ENCODE measurements around the gene TMEM45B. TPM values are rescaled to one million over a fixed set of nuclear protein-coding genes. Genes with fewer than 3 reads are reported as not detected.
"Not testable (repeated sequence)": the region's sequence is repeated elsewhere in the genome, so short reads cannot be mapped to it uniquely, and the experiment has no call there.

TMEM45B gene
- total RNA-seq, 1 donor from 2014 or later = 16.4 TPM

- TF ChIP-seq CTCF (IDR thresholded peaks at IDR 0.05) = no peak
- DNase-seq (no peak), ATAC-seq (no peak)
- no peak overlapping the region for H3K27ac ChIP-seq
- no peak overlapping the region for H3K4me3 ChIP-seq
- no peaks in the 10 kb centered on the region for H3K36me3 ChIP-seq
- intact Hi-C loops (cut with DNase I) = no loop called here
- no peaks in the 10 kb centered on the region for H3K9me3 ChIP-seq
- no peaks in the 10 kb centered on the region for H3K4me1 ChIP-seq
- H3K27me3 ChIP-seq = no peaks in the 10 kb centered on the region
Measured at GRCh38 chr11:129798212-129798611, 17.4 kb upstream of the TMEM45B start.

- ATAC-seq; H3K36me3 ChIP-seq; H3K4me3 ChIP-seq; H3K27ac ChIP-seq; H3K27me3 ChIP-seq; DNase-seq; intact Hi-C loops (cut with DNase I); H3K4me1 ChIP-seq; H3K9me3 ChIP-seq: not testable (repeated sequence)
Measured at GRCh38 chr11:129800162-129800561, 15.5 kb upstream of the TMEM45B start.

GRCh38 chr11:129800655-129801054 lies 15.0 kb upstream of the TMEM45B start:
- no peaks in the 10 kb centered on the region for H3K27me3 ChIP-seq
- no peak for ATAC-seq
- no peak for TF ChIP-seq CTCF (IDR thresholded peaks at IDR 0.05)
- H3K36me3 ChIP-seq = no peaks in the 10 kb centered on the region
- H3K4me3 ChIP-seq = no peak overlapping the region
- DNase-seq = no peak
- no peaks in the 10 kb centered on the region for H3K4me1 ChIP-seq
- no peaks in the 10 kb centered on the region for H3K9me3 ChIP-seq
- intact Hi-C loops (cut with DNase I) = no loop called here
- no peak overlapping the region for H3K27ac ChIP-seq

- intact Hi-C loops (cut with DNase I) = no loop called here
- Histone ChIP-seq H3K4me1 (no peaks in the 10 kb centered on the region), H3K4me3 (no peak overlapping the region), H3K9me3 (no peaks in the 10 kb centered on the region), H3K27me3 (no peaks in the 10 kb centered on the region), H3K27ac (no peak overlapping the region), H3K36me3 (no peaks in the 10 kb centered on the region)
- TF ChIP-seq CTCF (IDR thresholded peaks at IDR 0.05) = no peak
- DNase-seq (no peak), ATAC-seq (no peak)
Measured at GRCh38 chr11:129803533-129803932, 12.1 kb upstream of the TMEM45B start.

GRCh38 chr11:129804012-129804411 lies 11.6 kb upstream of the TMEM45B start:
- Histone ChIP-seq H3K4me1 (no peaks in the 10 kb centered on the region), H3K4me3 (no peak overlapping the region), H3K27me3 (no peaks in the 10 kb centered on the region), H3K27ac (no peak overlapping the region), H3K36me3 (no peaks in the 10 kb centered on the region), H3K9me3 (no peaks in the 10 kb centered on the region)
- intact Hi-C loops (cut with DNase I) = no loop called here
- DNase-seq = no peak
- no peak for TF ChIP-seq CTCF (IDR thresholded peaks at IDR 0.05)
- no peak for ATAC-seq

GRCh38 chr11:129808241-129808640 lies 7.4 kb upstream of the TMEM45B start:
- H3K36me3 ChIP-seq; ATAC-seq; intact Hi-C loops (cut with DNase I): not testable (repeated sequence)

GRCh38 chr11:129813231-129813791 lies 2.3 kb upstream of the TMEM45B start:
- no peak for TF ChIP-seq CTCF (IDR thresholded peaks at IDR 0.05)

More at GRCh38 chr11:129808241-129808640, 7.4 kb upstream of the TMEM45B start:
- DNase-seq, H3K4me1 ChIP-seq, H3K27ac ChIP-seq, H3K9me3 ChIP-seq, H3K4me3 ChIP-seq, H3K27me3 ChIP-seq: not testable (repeated sequence)

More at GRCh38 chr11:129813231-129813791, 2.3 kb upstream of the TMEM45B start:
- H3K36me3 ChIP-seq = no peaks in the 10 kb centered on the region
- H3K9me3 ChIP-seq = no peaks in the 10 kb centered on the region
- ATAC-seq = no peak
- no peak overlapping the region for H3K27ac ChIP-seq
- H3K4me1 ChIP-seq = no peaks in the 10 kb centered on the region
- H3K4me3 ChIP-seq = no peak overlapping the region
- no peaks in the 10 kb centered on the region for H3K27me3 ChIP-seq
- intact Hi-C loops (cut with DNase I) = no loop called here
- DNase-seq = no peak
